Naive thymus-derived CD8-positive, alpha-beta T cell (primary cell): Measurements from ENCODE around the gene CDH23. TPM values are rescaled to one million over a fixed set of nuclear protein-coding genes. Genes with fewer than 3 reads are reported as not detected.

Source experiments
- ATAC-seq, 2 donors: fragments of 150-1000 bp; cut with Tn5 transposase in 1 of 2; sonication (Bioruptor Pico), chemical (Tn5 transposase) in 1 of 2; 1 replicate in 1 of 2; 2 replicates in 1 of 2; pipeline ENCODE4 v1.10.0; 2021; ENCODE audit warnings: mild to moderate bottlenecking in 2 of 2, moderate library complexity in 2 of 2
- POLR2A ChIA-PET: fragments of 350-600 bp; sonication (Branson Sonifier 250); formaldehyde crosslinking; loops from one replicate; lab custom pipeline; 2021; ENCODE audit warnings: antibody characterized with exemption; lab: Charles Lee
- DNase-seq, 10 donors: peaks; one replicate each; pipeline versions ENCODE4 v3.0.0 to v3.0.0-alpha.2; 2020 to 2022
- H3K27ac Mint-ChIP-seq, 10 donors: one replicate each; pipeline ENCODE4 v1.8.0; 2020 to 2022; ENCODE audit warnings: mild to moderate bottlenecking in 10 of 10, mixed read lengths in 10 of 10, moderate library complexity in 4 of 10, inconsistent platforms in 1 of 10
- H3K27me3 Mint-ChIP-seq, 5 donors: one replicate each; pipeline ENCODE4 v1.8.0; 2021 to 2022; ENCODE audit warnings: mixed read lengths in 5 of 5
- H3K36me3 Mint-ChIP-seq, 3 donors: one replicate each; pipeline ENCODE4 v1.8.0; 2020 to 2022; ENCODE audit warnings: mixed read lengths in 3 of 3, mild to moderate bottlenecking in 2 of 3, inconsistent platforms in 1 of 3
- H3K4me1 Mint-ChIP-seq, 4 donors: one replicate each; pipeline ENCODE4 v1.8.0; 2021 to 2022; ENCODE audit warnings: mixed read lengths in 4 of 4
- H3K4me3 Mint-ChIP-seq, 10 donors: one replicate each; pipeline ENCODE4 v1.8.0; 2020 to 2022; ENCODE audit warnings: mild to moderate bottlenecking in 10 of 10, mixed read lengths in 10 of 10, moderate library complexity in 6 of 10, inconsistent platforms in 1 of 10
- H3K9me3 Mint-ChIP-seq, 9 donors: one replicate each; pipeline ENCODE4 v1.8.0; 2020 to 2022; ENCODE audit warnings: mixed read lengths in 9 of 9, mild to moderate bottlenecking in 3 of 9, inconsistent platforms in 1 of 9, moderate library complexity in 1 of 9
- polyA plus RNA-seq, 3 donors: library from polyadenylated mRNA; unstranded; fragments of 300-500 nt; fragmentation: Illumina TruSeq; gene quantifications; one replicate each; pipeline ENCODE4 v1.2.3, GENCODE V29; 2021
- total RNA-seq, 8 experiments: library from RNA in 2 of 8; stranded (reverse) in 2 of 8; gene quantifications; one replicate each; pipeline ENCODE4 v1.2.3 and lab custom pipeline; 2021 to 2026

The CDH23 gene
- total and polyA plus RNA-seq, 5 experiments from 2014 or later, result 0.82 to 10.2 (median 3.8) TPM

DNA sequence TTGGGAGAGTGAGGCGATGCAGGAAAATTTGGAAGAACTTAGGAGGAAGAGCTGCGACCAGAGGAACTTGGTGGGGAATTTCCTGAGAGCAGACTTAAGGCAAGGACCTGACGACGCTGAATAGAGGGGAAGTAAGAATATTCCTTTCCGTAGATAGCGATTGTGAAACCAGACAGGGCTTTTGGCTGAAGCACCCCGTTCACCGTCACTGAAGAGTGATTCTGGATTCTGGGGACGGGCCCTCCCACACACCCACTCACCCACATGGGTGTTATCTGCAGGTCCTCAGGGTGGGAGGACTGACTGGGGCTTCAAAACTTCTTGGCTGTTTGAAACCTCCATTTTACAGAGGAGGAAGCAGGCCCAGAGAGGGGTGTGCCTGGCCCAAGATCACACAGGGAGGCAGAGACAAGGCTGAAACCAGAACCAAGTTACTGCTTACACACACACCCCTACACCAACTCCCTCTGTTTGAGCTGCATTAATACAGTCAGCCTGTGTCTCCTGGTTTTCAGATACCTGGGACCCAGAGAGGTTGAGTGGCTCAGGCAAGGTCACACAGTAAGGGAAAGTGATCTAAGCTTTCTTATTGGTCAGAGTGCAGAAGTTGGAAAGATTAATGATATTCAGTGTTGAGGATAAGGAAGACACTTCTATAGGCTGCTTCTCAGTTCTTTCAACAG lies 37.2 kb upstream of the CDH23 start:
- DNase-seq, result no peak
- no peak for ATAC-seq
- H3K4me1 Mint-ChIP-seq, result peaks cover 0 to 7% (median under 1%) of the 10 kb centered on the region in 4 donors
- no peak overlapping the region for H3K4me3 Mint-ChIP-seq
- H3K9me3 Mint-ChIP-seq, result no peaks in the 10 kb centered on the region
- POLR2A ChIA-PET, result no interaction called here
- peaks cover 7 to 69% (median 20%) of the 10 kb centered on the region in 3 donors for H3K36me3 Mint-ChIP-seq
- peak overlapping the region in 2 of 10 donors; percentile 40 to 63 for H3K27ac Mint-ChIP-seq
- H3K27me3 Mint-ChIP-seq, result no peaks in the 10 kb centered on the region

DNA sequence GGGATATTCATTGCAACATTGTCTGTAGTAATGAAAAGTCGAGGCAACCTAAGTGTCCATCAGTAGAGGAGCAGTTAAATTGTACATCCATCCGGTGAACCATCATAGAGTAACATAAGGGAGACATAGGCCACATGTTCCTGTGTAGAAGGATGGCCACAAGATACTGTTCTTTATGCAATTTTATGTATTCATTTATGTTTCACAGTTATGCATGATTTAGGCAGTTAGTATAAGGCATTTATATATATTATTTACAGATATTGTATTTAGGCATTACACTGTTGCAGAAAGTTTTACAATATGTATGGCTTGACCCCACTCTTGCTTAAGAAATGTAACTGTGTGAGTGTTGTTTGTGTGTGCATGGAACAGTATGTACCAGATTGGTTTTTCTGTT lies 36.0 kb upstream of the CDH23 start:
- DNase-seq, result no peak
- POLR2A ChIA-PET, result no interaction called here
- peaks cover 7 to 67% (median 19%) of the 10 kb centered on the region in 3 donors for H3K36me3 Mint-ChIP-seq
- no peaks in the 10 kb centered on the region for H3K27me3 Mint-ChIP-seq
- H3K27ac Mint-ChIP-seq, result peak overlapping the region in 1 of 10 donors; percentile 34
- no peak overlapping the region for H3K4me3 Mint-ChIP-seq
- no peaks in the 10 kb centered on the region for H3K9me3 Mint-ChIP-seq
- no peak for ATAC-seq
- peaks cover 0 to 7% (median under 1%) of the 10 kb centered on the region in 4 donors for H3K4me1 Mint-ChIP-seq

DNA sequence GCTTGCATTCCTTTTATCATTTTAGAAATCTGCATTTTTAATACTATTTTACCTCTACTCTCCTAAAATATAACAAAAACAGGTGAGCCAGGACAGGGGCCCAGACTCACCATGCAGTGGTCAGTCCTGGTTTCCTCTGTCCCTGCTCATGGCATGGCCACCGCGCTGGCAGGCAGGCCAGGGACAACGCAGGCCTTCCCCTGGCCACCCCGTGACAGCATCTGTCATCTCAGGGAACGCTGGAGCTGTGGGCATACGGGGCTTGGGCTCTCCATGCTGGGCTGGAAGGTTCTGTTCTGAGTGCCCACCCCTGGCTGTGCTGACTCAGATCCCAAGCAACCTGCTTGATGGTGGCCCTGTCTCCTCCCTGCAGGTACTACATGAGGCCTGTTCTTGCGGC lies 35.1 kb upstream of the CDH23 start:
- H3K4me3 Mint-ChIP-seq, result no peak overlapping the region
- DNase-seq (no peak), ATAC-seq (no peak)
- no peaks in the 10 kb centered on the region for H3K9me3 Mint-ChIP-seq
- H3K36me3 Mint-ChIP-seq, result peaks cover 7 to 58% (median 18%) of the 10 kb centered on the region in 3 donors
- H3K27ac Mint-ChIP-seq, result no peak overlapping the region
- no peaks in the 10 kb centered on the region for H3K27me3 Mint-ChIP-seq
- POLR2A ChIA-PET, result no interaction called here
- H3K4me1 Mint-ChIP-seq, result peaks cover 0 to 7% (median under 1%) of the 10 kb centered on the region in 4 donors

DNA sequence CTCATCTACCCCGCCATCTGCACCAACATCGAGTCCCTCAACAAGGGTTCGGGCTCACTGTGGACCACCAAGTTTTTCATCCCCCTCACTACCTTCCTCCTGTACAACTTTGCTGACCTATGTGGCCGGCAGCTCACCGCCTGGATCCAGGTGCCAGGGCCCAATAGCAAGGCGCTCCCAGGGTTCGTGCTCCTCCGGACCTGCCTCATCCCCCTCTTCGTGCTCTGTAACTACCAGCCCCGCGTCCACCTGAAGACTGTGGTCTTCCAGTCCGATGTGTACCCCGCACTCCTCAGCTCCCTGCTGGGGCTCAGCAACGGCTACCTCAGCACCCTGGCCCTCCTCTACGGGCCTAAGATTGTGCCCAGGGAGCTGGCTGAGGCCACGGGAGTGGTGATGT lies 34.6 kb upstream of the CDH23 start:
- no peak overlapping the region for H3K27ac Mint-ChIP-seq
- no peak for ATAC-seq

DNA sequence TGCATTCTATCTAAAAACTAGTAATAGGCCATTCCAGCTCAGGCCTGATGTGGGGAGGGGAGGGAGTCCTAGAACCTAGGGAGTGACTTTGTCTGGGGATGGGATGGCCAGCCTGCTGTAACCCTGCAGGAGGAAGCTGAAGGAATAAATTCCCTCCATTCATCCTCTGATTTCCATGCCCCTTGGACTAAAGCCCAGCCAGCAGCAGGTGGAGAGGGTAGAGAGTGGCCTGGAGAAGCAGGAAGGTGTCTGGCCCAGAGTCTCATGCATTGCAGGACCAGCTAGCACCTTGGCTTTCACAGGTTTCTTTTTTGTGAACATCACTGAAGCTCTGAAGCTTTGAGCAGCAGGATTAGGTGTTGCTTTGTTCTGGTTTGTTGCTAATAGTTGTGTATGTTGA lies 32.8 kb upstream of the CDH23 start:
- POLR2A ChIA-PET, result interaction anchor here (0.7 to 1.1 kb wide), 2 partner anchors 14 to 19 kb away, joined by 3 read pairs; no protein-coding TSS in a partner anchor
- no peak overlapping the region for H3K27ac Mint-ChIP-seq

More for the DNA sequence above, 34.6 kb upstream of the CDH23 start:
- H3K4me1 Mint-ChIP-seq, result peaks cover 0 to 7% (median 2%) of the 10 kb centered on the region in 4 donors
- H3K4me3 Mint-ChIP-seq, result no peak overlapping the region
- H3K27me3 Mint-ChIP-seq, result no peaks in the 10 kb centered on the region
- POLR2A ChIA-PET, result no interaction called here
- no peak for DNase-seq
- peaks cover 7 to 55% (median 18%) of the 10 kb centered on the region in 3 donors for H3K36me3 Mint-ChIP-seq
- H3K9me3 Mint-ChIP-seq, result no peaks in the 10 kb centered on the region

DNA sequence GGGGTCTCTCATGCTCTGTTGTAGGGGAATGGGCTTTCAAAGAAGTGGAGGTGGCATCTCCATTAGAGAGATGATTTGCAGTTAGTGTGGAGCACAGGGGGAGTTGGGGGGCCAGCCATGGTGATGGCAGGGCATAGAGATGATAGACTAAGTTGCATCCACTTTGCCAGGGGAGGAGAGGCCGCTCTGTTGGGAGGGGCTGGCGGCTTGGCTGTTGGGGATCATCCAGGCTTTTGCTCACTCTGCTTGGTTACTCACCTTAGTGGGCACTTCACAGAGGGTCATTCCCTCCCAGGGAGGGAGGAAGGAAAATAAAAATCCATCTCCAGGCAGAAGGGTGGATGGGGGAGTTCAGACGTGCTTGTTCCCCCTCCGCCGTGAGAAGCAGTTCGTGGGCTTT lies 31.4 kb upstream of the CDH23 start:
- DNase-seq (no peak), ATAC-seq (no peak)
- Mint-ChIP-seq H3K27ac (no peak overlapping the region), H3K4me1 (peaks cover 0 to 7% (median 0%) of the 10 kb centered on the region in 4 donors), H3K4me3 (no peak overlapping the region), H3K36me3 (peaks cover 0 to 28% (median 9%) of the 10 kb centered on the region in 3 donors), H3K27me3 (no peaks in the 10 kb centered on the region), H3K9me3 (no peaks in the 10 kb centered on the region)
- POLR2A ChIA-PET, result no interaction called here

More for the DNA sequence above, 32.8 kb upstream of the CDH23 start:
- no peaks in the 10 kb centered on the region for H3K9me3 Mint-ChIP-seq
- peaks cover 0 to 7% (median 2%) of the 10 kb centered on the region in 4 donors for H3K4me1 Mint-ChIP-seq
- no peaks in the 10 kb centered on the region for H3K27me3 Mint-ChIP-seq
- H3K36me3 Mint-ChIP-seq, result peaks cover 7 to 41% (median 18%) of the 10 kb centered on the region in 3 donors
- H3K4me3 Mint-ChIP-seq, result no peak overlapping the region
- DNase-seq (no peak), ATAC-seq (no peak)

DNA sequence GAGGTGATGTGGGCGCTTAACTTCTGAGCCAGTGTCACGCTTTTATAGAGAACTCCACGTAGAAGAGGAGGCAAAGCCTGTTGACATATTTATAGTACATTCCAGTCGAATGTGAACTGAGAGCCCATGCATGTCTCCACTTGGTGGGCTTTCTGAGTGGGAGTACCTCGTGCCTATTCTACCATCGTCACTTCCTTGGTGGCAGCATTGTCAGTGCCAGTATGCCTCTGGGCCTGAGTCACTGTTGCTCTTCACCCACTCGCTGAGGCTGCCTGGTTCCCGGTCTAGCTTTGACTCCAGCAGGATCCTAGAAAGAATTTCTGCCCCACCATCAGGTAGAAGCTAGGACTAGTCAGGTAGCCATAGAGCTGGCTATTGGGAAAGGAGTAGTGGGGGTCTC lies 30.0 kb upstream of the CDH23 start:
- peaks cover 0 to 24% (median 9%) of the 10 kb centered on the region in 3 donors for H3K36me3 Mint-ChIP-seq
- H3K27me3 Mint-ChIP-seq, result peaks cover 0 to 10% (median 6%) of the 10 kb centered on the region in 5 donors
- H3K9me3 Mint-ChIP-seq, result no peaks in the 10 kb centered on the region
- DNase-seq (no peak), ATAC-seq (no peak)
- POLR2A ChIA-PET, result interaction anchor here (1.4 kb wide), 1 partner anchor 10 kb away, joined by 5 read pairs; no protein-coding TSS in a partner anchor
- peaks cover 0 to 7% (median under 1%) of the 10 kb centered on the region in 4 donors for H3K4me1 Mint-ChIP-seq
- no peak overlapping the region for H3K4me3 Mint-ChIP-seq
- H3K27ac Mint-ChIP-seq, result no peak overlapping the region

DNA sequence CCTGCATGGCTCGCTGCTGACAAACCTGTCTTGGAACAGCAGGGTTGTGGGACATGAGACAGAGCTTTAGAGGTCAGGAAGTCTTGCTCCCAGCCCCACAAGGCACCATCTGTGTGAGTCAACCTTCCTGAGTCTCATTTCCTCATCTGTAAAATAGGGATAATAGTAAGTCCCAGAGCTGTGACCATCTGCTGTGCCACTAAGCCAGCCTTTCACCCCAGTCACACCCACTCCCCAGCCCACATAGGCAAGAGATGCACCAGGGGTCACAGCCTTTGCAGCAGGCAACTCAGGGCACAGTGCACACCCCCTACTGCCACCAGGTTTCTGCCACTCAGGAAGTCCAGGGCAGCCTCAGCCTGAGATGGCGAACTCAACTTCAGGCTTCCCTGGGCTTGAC lies 29.4 kb upstream of the CDH23 start:
- Mint-ChIP-seq H3K9me3 (no peaks in the 10 kb centered on the region), H3K36me3 (peaks cover 0 to 18% (median 5%) of the 10 kb centered on the region in 3 donors), H3K27me3 (peaks cover 0 to 12% (median 7%) of the 10 kb centered on the region in 5 donors), H3K27ac (peak overlapping the region in 2 of 10 donors; percentile 63 to 73), H3K4me3 (no peak overlapping the region), H3K4me1 (peaks cover 0 to 8% (median 3%) of the 10 kb centered on the region in 4 donors)
- DNase-seq (no peak), ATAC-seq (no peak)
- POLR2A ChIA-PET, result interaction anchor here (0.6 to 1.4 kb wide), 2 partner anchors 9 to 715 kb away, joined by 3 to 5 read pairs; no protein-coding TSS in a partner anchor

DNA sequence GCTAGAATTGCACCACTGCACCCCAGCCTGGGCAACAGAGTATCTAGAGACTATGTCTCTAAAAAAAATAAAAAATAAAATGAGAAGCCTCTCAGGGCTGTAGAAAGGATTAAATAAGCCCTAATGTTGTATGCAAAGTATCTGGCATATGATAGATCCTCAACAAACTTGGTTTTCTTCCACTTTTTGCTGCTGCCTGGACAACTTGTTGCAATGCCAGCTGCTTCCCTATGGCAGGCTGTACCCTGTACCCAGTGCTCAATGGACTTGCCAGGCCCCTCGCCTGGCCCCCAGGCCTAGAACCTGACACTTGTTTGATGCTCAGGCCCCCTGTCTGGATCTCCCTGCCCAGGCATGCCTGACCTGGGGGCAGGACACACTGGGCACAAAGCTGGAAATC lies 28.5 kb upstream of the CDH23 start:
- peaks cover 0 to 14% (median 7%) of the 10 kb centered on the region in 5 donors for H3K27me3 Mint-ChIP-seq
- peaks cover 0 to 10% (median 2%) of the 10 kb centered on the region in 3 donors for H3K36me3 Mint-ChIP-seq
- no peak overlapping the region for H3K4me3 Mint-ChIP-seq
- POLR2A ChIA-PET, result interaction anchor here (1.4 kb wide), 1 partner anchor 8 kb away, joined by 5 read pairs; no protein-coding TSS in a partner anchor
- DNase-seq (no peak), ATAC-seq (no peak)
- H3K4me1 Mint-ChIP-seq, result peaks cover 0 to 17% (median 3%) of the 10 kb centered on the region in 4 donors
- H3K9me3 Mint-ChIP-seq, result no peaks in the 10 kb centered on the region
- no peak overlapping the region for H3K27ac Mint-ChIP-seq

DNA sequence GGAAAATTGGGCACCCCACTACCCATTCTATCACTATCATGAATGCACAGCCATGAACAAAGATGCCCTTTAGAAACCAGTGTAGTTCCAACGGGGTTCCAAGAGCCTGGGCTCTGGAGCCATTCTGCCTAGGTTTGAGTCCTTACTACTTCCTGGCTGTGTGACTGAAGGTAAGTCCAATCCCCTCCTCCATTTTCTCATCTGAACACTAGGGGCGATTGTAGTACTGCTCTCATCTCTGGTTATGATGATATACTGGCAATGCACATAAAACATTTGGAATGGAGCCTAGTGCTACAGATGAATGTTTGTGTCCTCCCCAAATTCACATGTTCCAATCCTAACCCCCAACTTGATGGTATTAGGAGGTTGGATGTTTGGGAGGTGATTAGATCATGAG lies 28.1 kb upstream of the CDH23 start:
- ATAC-seq (no peak), DNase-seq (no peak)
- Mint-ChIP-seq H3K27me3 (peaks cover 0 to 14% (median 7%) of the 10 kb centered on the region in 5 donors), H3K4me3 (no peak overlapping the region), H3K9me3 (no peaks in the 10 kb centered on the region), H3K36me3 (peaks cover 0 to 10% (median 2%) of the 10 kb centered on the region in 3 donors), H3K27ac (no peak overlapping the region), H3K4me1 (peaks cover 0 to 21% (median 3%) of the 10 kb centered on the region in 4 donors)
- POLR2A ChIA-PET, result interaction anchor here (0.6 kb wide), 1 partner anchor 406 kb away, joined by 3 read pairs; no protein-coding TSS in a partner anchor

DNA sequence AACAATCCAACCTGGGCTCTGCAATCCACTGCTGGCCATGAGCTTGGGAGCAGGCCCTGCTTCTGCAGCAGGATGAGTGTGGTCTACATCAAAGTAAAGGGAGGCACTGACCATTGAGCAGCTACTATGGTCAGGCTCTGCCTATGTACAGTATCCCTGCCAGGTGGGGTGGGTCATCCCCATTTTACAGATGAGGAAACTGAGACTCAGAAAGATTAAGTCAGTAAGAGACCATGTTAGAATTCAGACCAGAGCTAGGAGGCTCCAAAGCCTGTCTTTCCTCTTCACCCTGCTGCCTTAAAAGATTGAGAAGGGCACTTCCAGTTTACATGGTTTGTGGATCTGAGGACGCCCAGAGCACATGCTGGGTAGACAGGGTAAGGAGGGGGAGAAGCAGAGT lies 27.1 kb upstream of the CDH23 start:
- H3K36me3 Mint-ChIP-seq, result no peaks in the 10 kb centered on the region
- no peaks in the 10 kb centered on the region for H3K9me3 Mint-ChIP-seq
- H3K4me1 Mint-ChIP-seq, result peaks cover 0 to 23% (median 3%) of the 10 kb centered on the region in 4 donors
- DNase-seq, result no peak
- POLR2A ChIA-PET, result no interaction called here
- H3K27ac Mint-ChIP-seq, result no peak overlapping the region
- no peak overlapping the region for H3K4me3 Mint-ChIP-seq
- peaks cover 0 to 14% (median 7%) of the 10 kb centered on the region in 5 donors for H3K27me3 Mint-ChIP-seq
- ATAC-seq, result no peak

DNA sequence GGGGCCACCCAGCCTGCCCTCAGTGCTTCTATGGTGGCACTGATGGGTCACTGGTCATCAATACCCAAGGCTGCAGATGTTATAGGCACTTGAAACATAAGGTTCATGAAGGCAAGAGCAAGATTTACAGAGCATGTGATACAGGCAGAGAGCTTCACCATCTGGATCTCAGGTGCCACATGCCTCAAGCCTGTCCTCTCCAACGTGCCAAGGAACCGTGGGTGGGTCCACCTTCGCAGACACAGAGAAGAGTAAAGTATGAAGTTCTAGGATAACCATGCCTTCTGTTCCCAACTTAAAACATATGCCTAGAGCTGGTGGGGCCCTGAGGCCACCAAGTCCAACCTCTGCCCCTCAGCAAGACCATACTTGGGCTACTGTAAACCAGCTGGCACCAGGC lies 26.7 kb upstream of the CDH23 start:
- H3K4me3 Mint-ChIP-seq, result no peak overlapping the region
- H3K36me3 Mint-ChIP-seq, result no peaks in the 10 kb centered on the region
- POLR2A ChIA-PET, result no interaction called here
- DNase-seq, result no peak
- no peak for ATAC-seq
- peaks cover 0 to 23% (median 3%) of the 10 kb centered on the region in 4 donors for H3K4me1 Mint-ChIP-seq
- H3K27ac Mint-ChIP-seq, result no peak overlapping the region
- H3K9me3 Mint-ChIP-seq, result no peaks in the 10 kb centered on the region
- peaks cover 0 to 14% (median 7%) of the 10 kb centered on the region in 5 donors for H3K27me3 Mint-ChIP-seq

DNA sequence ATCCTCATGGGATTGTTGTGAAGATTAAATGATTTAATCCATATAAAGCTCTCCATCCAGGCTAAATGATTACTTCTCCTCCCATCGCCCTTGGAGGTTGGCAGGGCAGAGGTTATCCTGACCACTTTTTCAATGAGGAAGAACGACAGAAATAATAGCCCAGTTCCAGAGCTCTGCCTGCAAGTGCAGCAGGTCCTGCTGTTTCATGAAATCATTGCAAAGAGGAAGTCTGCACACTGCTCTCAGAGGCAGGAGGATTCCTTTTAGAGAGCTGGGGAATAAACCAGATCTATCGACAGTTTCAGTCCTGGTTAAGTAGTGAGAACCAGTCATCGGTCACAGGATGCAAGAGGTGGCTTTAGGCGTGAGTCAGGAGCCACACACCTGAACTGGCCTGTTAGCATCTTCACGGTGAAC lies 25.0 kb upstream of the CDH23 start:
- no peak for DNase-seq
- no peaks in the 10 kb centered on the region for H3K36me3 Mint-ChIP-seq
- peaks cover 0 to 31% (median 4%) of the 10 kb centered on the region in 4 donors for H3K4me1 Mint-ChIP-seq
- H3K9me3 Mint-ChIP-seq, result no peaks in the 10 kb centered on the region
- H3K4me3 Mint-ChIP-seq, result no peak overlapping the region
- POLR2A ChIA-PET, result interaction anchor here (1.0 kb wide), 1 partner anchor 53 kb away, joined by 3 read pairs; no protein-coding TSS in a partner anchor
- ATAC-seq, result no peak
- H3K27me3 Mint-ChIP-seq, result peaks cover 0 to 14% (median 7%) of the 10 kb centered on the region in 5 donors
- peak overlapping the region in 1 of 10 donors; percentile 25 for H3K27ac Mint-ChIP-seq
